PFSK-1 (cell line): ENCODE results near the gene GRAMD1C. TPM values are rescaled to one million over a fixed set of nuclear protein-coding genes. Genes with fewer than 3 reads are reported as not detected.

ENCODE experiments used
- FOXP2 ChIP-seq: optimal IDR thresholded peaks from 2 replicates; pipeline ENCODE3; 2011; ENCODE audit warnings: borderline replicate concordance, control low read depth, inconsistent platforms; ENCODE audit not compliant: insufficient read depth; ENCODE audit errors: extremely low read length, extremely low read depth
- POLR2AphosphoS5 ChIP-seq: IDR thresholded peaks from 2 replicates; pipeline ENCODE4 v1.6.1; 2012; ENCODE audit warnings: low read depth, mild to moderate bottlenecking, control low read depth, low read length, moderate library complexity
- SIN3A ChIP-seq: IDR thresholded peaks from 2 replicates; pipeline ENCODE4 v1.6.1; 2012; ENCODE audit warnings: mild to moderate bottlenecking, low read length, moderate library complexity, borderline replicate concordance; ENCODE audit not compliant: insufficient read depth
- TAF1 ChIP-seq: IDR thresholded peaks from 2 replicates; pipeline ENCODE4 v1.6.1; 2012; ENCODE audit warnings: low read length, control low read depth, borderline replicate concordance; ENCODE audit not compliant: insufficient read depth
- polyA plus RNA-seq: library from polyadenylated mRNA; unstranded; fragments of >200 nt; gene quantifications from one replicate; pipeline ENCODE4 v1.2.1, GENCODE V29; 2012; ENCODE audit warnings: low read depth, missing spikeins; ENCODE audit not compliant: insufficient read length
- TF ChIP-seq, protein P1 (sequence below), 2 experiments: IDR thresholded peaks; 2 replicates each; pipeline versions ENCODE4 v1.6.1 to v1.8.0; 2011 to 2012; ENCODE audit warnings: low read depth in 2 of 2, low read length in 2 of 2, control low read depth in 1 of 2, inconsistent platforms in 1 of 2, mild to moderate bottlenecking in 1 of 2, moderate library complexity in 1 of 2; ENCODE audit not compliant: insufficient read depth in 1 of 2

GRAMD1C gene
- 0.61 TPM for polyA plus RNA-seq

DNA sequence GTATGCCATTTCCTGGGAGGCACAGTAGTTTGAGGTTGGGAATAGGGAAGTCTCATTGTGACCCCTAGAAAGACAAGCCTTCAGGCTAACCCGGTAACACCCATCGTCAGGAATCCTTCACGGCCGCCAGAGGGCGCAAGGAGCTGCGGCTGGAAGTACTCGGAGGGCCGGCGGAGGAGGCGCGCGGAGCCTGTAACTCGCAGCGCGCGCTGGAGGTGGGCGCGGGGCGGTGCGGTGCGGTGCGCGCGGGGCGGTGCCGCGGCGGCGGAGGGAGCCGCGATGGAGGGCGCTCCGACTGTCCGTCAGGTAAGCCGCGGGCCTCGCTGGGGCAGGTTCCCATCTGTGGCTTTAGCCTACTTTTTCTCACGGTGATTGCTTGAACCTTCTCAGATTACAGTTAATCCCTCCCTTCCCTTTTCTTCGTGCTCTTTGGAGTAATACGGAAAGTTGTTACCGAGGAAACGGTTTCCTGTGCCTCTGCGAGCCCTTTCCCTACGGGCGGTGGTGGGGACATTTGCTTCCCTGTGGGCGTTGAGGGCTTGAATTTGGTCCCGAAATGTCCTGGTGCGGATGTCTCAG, at the start of gene GRAMD1C:
Gene GRAMD1C, plus strand, starts transcription at position 158 of the 579 bp plus-strand sequence. Its CDS starts 122 bp downstream, at position 280.
- TF ChIP-seq, protein P1, sequence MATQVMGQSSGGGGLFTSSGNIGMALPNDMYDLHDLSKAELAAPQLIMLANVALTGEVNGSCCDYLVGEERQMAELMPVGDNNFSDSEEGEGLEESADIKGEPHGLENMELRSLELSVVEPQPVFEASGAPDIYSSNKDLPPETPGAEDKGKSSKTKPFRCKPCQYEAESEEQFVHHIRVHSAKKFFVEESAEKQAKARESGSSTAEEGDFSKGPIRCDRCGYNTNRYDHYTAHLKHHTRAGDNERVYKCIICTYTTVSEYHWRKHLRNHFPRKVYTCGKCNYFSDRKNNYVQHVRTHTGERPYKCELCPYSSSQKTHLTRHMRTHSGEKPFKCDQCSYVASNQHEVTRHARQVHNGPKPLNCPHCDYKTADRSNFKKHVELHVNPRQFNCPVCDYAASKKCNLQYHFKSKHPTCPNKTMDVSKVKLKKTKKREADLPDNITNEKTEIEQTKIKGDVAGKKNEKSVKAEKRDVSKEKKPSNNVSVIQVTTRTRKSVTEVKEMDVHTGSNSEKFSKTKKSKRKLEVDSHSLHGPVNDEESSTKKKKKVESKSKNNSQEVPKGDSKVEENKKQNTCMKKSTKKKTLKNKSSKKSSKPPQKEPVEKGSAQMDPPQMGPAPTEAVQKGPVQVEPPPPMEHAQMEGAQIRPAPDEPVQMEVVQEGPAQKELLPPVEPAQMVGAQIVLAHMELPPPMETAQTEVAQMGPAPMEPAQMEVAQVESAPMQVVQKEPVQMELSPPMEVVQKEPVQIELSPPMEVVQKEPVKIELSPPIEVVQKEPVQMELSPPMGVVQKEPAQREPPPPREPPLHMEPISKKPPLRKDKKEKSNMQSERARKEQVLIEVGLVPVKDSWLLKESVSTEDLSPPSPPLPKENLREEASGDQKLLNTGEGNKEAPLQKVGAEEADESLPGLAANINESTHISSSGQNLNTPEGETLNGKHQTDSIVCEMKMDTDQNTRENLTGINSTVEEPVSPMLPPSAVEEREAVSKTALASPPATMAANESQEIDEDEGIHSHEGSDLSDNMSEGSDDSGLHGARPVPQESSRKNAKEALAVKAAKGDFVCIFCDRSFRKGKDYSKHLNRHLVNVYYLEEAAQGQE (IDR thresholded peaks at IDR 0.05; ENCODE audit: insufficient read depth in 1 of 2, low read depth in 2 of 2, low read length in 2 of 2): no peak
- peak; percentile 55 for TF ChIP-seq FOXP2

DNA sequence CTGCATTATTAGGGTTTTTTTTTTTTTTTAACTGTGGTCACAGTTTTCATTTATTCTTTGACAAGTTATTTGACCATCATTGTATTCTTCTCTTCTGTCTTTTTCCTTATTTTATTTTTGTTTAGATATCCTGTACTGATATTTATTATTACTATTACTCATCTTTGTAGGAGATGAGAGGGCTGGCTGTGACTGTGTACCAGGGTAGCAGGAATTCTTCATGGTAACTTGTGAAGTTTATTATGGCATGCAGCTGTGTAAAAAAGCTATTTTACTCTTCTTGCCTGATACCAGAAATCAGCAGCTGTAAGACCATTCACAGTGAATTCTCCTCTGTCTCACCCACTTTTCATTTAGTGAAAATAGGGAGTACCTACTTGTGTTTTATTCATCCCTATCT, 47.2 kb upstream of the GRAMD1C start:
- TF ChIP-seq FOXP2: no peak
- TF ChIP-seq POLR2AphosphoS5: no peak
- TF ChIP-seq SIN3A: no peak
- TF ChIP-seq, protein P1 (IDR thresholded peaks at IDR 0.05; ENCODE audit: insufficient read depth in 1 of 2, low read depth in 2 of 2, low read length in 2 of 2): no peak
- TF ChIP-seq TAF1: no peak

DNA sequence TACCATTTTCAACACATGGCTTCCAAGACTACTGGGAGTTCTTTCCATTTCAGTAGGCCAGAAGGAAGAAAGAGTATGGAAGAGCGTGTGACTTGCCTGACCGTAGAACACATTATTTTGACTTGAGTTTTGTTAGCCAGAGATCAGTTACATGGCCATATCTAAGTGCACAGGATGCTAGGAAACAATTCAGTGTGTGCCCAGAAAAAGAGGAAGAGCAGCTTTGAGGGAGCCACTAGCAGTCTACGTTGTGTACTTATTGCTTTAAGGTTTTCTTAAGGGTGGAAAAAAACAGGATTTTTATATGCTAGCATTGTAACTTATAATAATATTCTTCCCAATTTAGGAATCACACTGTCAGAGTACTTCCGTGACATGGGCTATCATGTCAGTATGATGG, 44.1 kb upstream of the GRAMD1C start:
- TF ChIP-seq SIN3A: no peak
- no peak for TF ChIP-seq TAF1
- TF ChIP-seq, protein P1 (IDR thresholded peaks at IDR 0.05; ENCODE audit: insufficient read depth in 1 of 2, low read depth in 2 of 2, low read length in 2 of 2): no peak
- TF ChIP-seq FOXP2: no peak
- no peak for TF ChIP-seq POLR2AphosphoS5

DNA sequence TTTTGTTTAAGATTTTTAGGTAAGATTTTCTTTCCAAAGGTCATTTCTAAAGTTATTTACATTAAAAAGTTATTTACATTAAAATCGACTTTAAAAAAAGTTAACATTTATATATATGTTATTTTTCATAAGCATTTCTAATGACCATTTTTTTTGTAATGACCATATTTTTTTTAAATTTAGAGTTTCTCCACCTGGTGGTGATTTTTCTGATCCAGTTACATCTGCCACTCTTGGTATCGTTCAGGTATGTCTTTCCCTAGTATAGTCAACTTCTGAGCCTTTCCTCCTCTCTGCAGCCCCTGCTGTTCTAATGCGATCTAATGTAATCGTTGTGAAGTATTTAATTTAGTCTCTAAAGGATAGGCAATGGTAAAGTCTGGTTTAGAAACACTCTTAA, 42.9 kb upstream of the GRAMD1C start:
- TF ChIP-seq FOXP2 (no peak), TAF1 (no peak), POLR2AphosphoS5 (no peak), SIN3A (no peak)
- TF ChIP-seq, protein P1 (IDR thresholded peaks at IDR 0.05; ENCODE audit: insufficient read depth in 1 of 2, low read depth in 2 of 2, low read length in 2 of 2): no peak

DNA sequence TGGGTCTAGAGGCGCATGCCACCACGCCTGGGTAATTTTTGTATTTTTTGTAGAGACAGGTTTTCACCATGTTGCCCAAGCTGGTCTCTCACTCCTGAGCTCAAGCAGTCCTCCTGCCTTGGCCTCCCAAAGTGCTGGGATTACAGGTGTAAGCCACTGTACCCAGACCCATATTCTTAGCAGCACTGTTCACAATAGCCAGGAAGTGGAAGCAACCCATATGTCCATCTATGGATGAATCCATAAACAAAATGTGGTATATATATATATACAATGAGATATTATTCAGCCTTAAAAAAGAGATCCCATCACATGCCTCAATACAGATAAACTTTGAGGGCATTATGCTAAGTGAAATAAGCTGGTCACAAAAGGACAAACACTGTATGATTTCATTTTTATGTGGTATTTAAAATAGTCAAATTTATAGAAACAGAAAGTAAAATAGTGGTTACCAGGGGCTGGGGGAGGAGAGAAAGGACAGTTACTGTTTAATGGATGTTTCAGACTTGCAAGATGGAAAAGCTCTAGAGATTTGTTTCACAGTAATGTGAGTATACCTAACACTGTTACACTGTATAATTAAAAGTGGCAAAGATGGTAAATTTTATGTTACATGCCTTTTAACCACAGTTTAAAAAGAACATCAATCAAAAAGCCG, 35.7 kb upstream of the GRAMD1C start:
- TF ChIP-seq, protein P1 (IDR thresholded peaks at IDR 0.05; ENCODE audit: insufficient read depth in 1 of 2, low read depth in 2 of 2, low read length in 2 of 2): no peak
- TF ChIP-seq FOXP2 (no peak), POLR2AphosphoS5 (no peak), SIN3A (no peak)
